OCI-LY1 (cell line): Measurements from ENCODE around the gene CDC25C.

Experiments used
- EZH2 ChIP-seq: fragments of 200-600 bp; sonication (generic), shearing (Covaris generic); IDR thresholded peaks from 2 replicates; pipeline ENCODE4 v1.8.0; 2017; ENCODE audit warnings: borderline replicate concordance, mixed run types, mild to moderate bottlenecking, antibody characterized with exemption, low read length, moderate library complexity, mixed read lengths
- TF ChIP-seq, protein P1 (sequence below): fragments of 200-600 bp; sonication (generic), shearing (Covaris generic); IDR thresholded peaks from 2 replicates; pipeline ENCODE4 v1.5.1; 2017; ENCODE audit warnings: mild to moderate bottlenecking, antibody characterized with exemption, low read length, moderate library complexity, mixed read lengths

- TF ChIP-seq, protein P1, sequence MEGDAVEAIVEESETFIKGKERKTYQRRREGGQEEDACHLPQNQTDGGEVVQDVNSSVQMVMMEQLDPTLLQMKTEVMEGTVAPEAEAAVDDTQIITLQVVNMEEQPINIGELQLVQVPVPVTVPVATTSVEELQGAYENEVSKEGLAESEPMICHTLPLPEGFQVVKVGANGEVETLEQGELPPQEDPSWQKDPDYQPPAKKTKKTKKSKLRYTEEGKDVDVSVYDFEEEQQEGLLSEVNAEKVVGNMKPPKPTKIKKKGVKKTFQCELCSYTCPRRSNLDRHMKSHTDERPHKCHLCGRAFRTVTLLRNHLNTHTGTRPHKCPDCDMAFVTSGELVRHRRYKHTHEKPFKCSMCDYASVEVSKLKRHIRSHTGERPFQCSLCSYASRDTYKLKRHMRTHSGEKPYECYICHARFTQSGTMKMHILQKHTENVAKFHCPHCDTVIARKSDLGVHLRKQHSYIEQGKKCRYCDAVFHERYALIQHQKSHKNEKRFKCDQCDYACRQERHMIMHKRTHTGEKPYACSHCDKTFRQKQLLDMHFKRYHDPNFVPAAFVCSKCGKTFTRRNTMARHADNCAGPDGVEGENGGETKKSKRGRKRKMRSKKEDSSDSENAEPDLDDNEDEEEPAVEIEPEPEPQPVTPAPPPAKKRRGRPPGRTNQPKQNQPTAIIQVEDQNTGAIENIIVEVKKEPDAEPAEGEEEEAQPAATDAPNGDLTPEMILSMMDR = no peak
- TF ChIP-seq EZH2 = no peak
These were observed 57.3 kb downstream of the CDC25C start, which contains the start of gene GFRA3 for GRCh38 chr5:138274189-138274853.
